ENCODE measurements around the gene EFCAB9. TPM values are rescaled to one million over a fixed set of nuclear protein-coding genes. Genes with fewer than 3 reads are reported as not detected.
A peak's percentile ranks its signal among the peaks of the same experiment; 100 is the strongest.

EFCAB9 gene
- total and polyA plus RNA-seq, 2 of the 13 experiments (the other 11 are each of a cell fraction or from before 2014, with no cell fraction given) = not detected

DNA sequence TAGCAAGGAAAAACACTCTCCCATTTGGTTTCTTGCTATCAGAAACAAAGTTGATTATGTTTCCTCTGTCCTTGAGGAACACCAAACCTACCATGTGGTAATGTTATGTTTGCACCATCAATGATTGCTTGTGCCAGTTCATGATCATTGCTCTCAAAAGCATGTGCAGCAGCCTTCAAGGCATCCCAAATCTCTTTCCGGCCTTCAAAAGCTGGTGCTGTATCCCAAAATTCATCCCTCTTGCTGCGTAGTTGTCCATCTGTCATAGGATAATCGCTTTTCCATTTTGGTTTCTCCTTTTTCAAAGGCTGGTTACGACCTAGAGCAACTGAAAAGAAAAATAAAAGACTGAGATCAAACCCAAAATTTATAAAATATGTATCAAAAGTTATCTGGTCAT lies 40.1 kb downstream of the EFCAB9 start:
- Histone ChIP-seq H3K9ac (ENCODE audit: insufficient read depth, low read depth, low read length) (no peak overlapping the region), H3K79me2 (ENCODE audit: insufficient read depth, low read length) (peaks cover 26% of the 10 kb centered on the region), H3K4me3 (replicated peaks in 1 of 3; ENCODE audit: insufficient read depth in 1 of 3, low read depth in 2 of 3, low read length in 3 of 3) (no peak overlapping the region), H3K27me3 (ENCODE audit: control insufficient read depth in 1 of 2, insufficient read depth in 2 of 2, low read length in 2 of 2) (no peaks in the 10 kb centered on the region), H3K4me2 (ENCODE audit: low read depth, low read length) (no peak overlapping the region), H2AFZ (ENCODE audit: low read length) (no peak overlapping the region), H3K27ac (ENCODE audit: extremely low read length, insufficient read depth, low read length) (peak overlapping the region; percentile 65), H4K20me1 (ENCODE audit: insufficient read depth, low read length) (no peaks in the 10 kb centered on the region), H3K4me1 (ENCODE audit: insufficient read depth, low read length) (peaks cover 53% of the 10 kb centered on the region), H3K9me3 (ENCODE audit: low read length) (no peaks in the 10 kb centered on the region), H3K36me3 (replicated peaks in 1 of 2; ENCODE audit: control insufficient read depth in 1 of 2, insufficient read depth in 2 of 2, low read length in 2 of 2) (peaks cover 2 to 27% of the 10 kb centered on the region in 2 experiments)
- ChIA-PET POLR2A (interaction anchor here (0.6 kb wide), 1 partner anchor 155 kb away, joined by 4 read pairs; no protein-coding TSS in a partner anchor), CTCF (ENCODE audit: low intra/inter-chr PET ratio, low total read pairs) (no interaction called here)
- WGBS (ENCODE audit: low lambda C conversion rate) = 97% methylated on average over 4 of the region's 4 CpGs
- intact Hi-C loops (cut with micrococcal nuclease; ENCODE audit: unreplicated experiment) (no loop called here), in situ Hi-C loops (cut with HindIII; ENCODE audit: extremely low pct_ligation_motif_present, low pct_unique_long_range_greater_than_20kb) (no loop called here)
- DNase-seq (ENCODE audit: low spot score) (no peak), ATAC-seq (no peak), FAIRE-seq (no peak)
- BruUV-seq (replicated peaks) = no TSS peak
- TF ChIP-seq ARHGAP35 (CRISPR knock-in tag; IDR thresholded peaks at IDR 0.05; ENCODE audit: borderline replicate concordance) (no peak), ZNF629 (CRISPR knock-in tag; conservative IDR thresholded peaks at IDR 0.05) (no peak), ZMAT3 (CRISPR knock-in tag; conservative IDR thresholded peaks at IDR 0.05) (no peak), ZNF143 (CRISPR knock-in tag; IDR thresholded peaks at IDR 0.05) (no peak), ZBTB44 (CRISPR knock-in tag; IDR thresholded peaks at IDR 0.05) (no peak), TBX2 (CRISPR knock-in tag; IDR thresholded peaks at IDR 0.05; ENCODE audit: borderline replicate concordance) (no peak), PREB (CRISPR knock-in tag; IDR thresholded peaks at IDR 0.05) (no peak), ZBTB43 (CRISPR knock-in tag; conservative IDR thresholded peaks at IDR 0.05) (no peak), CREB1 (IDR thresholded peaks at IDR 0.05) (no peak), CREB1 (CRISPR knock-in tag; IDR thresholded peaks at IDR 0.05) (no peak), HNRNPK (IDR thresholded peaks at IDR 0.05; ENCODE audit: low read depth, low read length, poor library complexity, severe bottlenecking) (no peak), BORCS8-MEF2B (CRISPR knock-in tag; IDR thresholded peaks at IDR 0.05) (no peak), CSRNP1 (CRISPR knock-in tag; IDR thresholded peaks at IDR 0.05) (no peak), ZNF740 (CRISPR knock-in tag; IDR thresholded peaks at IDR 0.05) (no peak)
- TF ChIP-seq, protein P1, sequence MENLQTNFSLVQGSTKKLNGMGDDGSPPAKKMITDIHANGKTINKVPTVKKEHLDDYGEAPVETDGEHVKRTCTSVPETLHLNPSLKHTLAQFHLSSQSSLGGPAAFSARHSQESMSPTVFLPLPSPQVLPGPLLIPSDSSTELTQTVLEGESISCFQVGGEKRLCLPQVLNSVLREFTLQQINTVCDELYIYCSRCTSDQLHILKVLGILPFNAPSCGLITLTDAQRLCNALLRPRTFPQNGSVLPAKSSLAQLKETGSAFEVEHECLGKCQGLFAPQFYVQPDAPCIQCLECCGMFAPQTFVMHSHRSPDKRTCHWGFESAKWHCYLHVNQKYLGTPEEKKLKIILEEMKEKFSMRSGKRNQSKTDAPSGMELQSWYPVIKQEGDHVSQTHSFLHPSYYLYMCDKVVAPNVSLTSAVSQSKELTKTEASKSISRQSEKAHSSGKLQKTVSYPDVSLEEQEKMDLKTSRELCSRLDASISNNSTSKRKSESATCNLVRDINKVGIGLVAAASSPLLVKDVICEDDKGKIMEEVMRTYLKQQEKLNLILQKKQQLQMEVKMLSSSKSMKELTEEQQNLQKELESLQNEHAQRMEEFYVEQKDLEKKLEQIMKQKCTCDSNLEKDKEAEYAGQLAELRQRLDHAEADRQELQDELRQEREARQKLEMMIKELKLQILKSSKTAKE (CRISPR knock-in tag; IDR thresholded peaks at IDR 0.05; ENCODE audit: borderline replicate concordance) = no peak
